ENCODE measurements around the gene BCL3. TPM values are rescaled to one million over a fixed set of nuclear protein-coding genes. Genes with fewer than 3 reads are reported as not detected.
"Not testable (repeated sequence)": the region's sequence is repeated elsewhere in the genome, so short reads cannot be mapped to it uniquely, and the experiment has no call there.

The BCL3 gene
- total RNA-seq, 1 experiment from 2014 or later, result 0.95 TPM

DNA sequence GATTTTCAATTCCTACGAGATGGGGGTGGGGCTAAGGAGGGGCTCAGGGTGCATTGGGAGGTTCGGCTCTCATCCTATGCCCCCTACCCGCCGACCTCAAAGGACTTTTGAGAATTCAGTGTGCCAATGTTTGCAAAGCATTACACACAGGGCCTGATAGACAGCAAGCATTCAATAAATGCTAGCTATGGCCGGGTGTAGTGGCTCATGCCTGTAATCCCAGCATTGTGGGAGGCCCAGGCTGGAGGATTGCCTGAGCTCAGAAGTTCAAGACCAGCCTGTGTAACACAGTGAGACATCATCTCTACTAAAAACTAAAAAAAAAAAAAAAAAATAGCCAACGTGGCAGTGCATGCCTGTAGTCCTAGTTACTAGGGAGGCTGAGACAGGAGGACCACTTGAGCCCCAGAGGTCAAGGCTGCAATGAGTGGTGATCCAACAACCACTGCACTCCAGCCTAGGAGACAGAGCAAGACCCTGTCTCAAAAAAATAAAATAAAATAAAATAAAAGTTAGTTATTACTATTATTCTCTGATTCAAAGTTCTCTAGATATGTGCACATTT is 27.2 kb downstream of the BCL3 start:
- no peak for DNase-seq (ENCODE audit: low read depth)
- in situ Hi-C loops (cut with HindIII; ENCODE audit: low pct_unique_long_range_greater_than_20kb, low sequenced_read_pairs), result no loop called here

DNA sequence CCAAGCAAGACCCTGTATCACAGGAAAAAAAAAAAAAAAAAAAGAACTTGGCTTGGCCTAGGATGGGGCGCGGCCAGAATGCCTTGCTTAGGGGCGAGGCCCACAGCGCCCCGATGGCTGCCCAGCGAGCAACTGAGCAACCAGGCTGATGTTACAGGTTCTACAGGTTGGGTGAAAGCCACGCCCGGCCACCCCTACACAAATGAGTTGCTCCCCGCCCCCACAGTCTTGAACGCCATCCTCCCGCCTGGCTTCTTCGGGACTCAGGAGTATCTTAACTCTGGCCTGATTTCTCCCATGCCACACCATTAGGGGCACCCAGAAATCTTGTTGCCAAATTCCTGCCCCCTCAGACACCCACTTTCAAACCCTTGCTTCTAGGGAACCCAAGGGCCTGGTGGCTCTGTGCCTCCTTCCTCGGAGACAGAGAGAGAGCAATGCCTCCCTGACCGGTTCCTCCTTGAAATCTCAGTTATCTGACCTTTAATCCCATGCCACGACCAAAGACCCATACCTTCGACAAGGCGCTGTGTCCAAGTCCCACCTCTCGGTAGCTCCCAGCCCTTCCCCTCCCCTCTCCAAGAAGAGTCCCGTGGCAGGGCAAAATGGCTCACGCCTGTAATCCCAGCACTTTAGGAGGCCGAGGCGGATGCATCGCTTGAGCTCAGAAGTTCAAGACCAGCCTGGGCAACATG is 28.0 kb downstream of the BCL3 start:
- no peak for DNase-seq (ENCODE audit: low read depth)
- in situ Hi-C loops (cut with HindIII; ENCODE audit: low pct_unique_long_range_greater_than_20kb, low sequenced_read_pairs), result no loop called here

DNA sequence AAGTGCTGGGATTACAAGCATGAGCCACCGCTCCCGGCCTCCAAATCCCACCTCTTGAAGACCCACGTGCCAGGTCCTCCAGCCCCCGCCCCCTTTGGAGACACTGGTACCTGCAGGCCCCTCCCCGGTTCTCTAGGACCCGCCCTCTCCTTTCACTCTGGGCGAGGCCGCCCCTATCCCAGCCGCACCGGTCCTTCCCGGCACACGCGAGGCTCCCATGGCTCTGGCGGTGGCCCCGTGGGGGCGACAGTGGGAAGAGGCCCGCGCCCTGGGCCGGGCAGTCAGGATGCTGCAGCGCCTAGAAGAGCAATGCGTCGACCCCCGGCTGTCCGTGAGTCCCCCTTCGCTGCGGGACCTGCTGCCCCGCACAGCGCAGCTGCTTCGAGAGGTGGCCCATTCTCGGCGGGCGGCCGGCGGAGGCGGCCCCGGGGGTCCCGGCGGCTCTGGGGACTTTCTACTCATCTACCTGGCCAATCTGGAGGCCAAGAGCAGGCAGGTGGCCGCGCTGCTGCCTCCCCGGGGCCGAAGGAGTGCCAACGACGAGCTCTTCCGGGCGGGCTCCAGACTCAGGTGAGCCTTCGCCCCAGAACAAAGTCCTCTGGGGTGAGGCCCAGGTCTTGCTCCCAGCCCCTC is 29.3 kb downstream of the BCL3 start, which contains the start of gene CBLC:
CBLC (plus strand) TSS at position 176 of the 633 bp plus-strand sequence; CDS start at position 218, 42 bp downstream.
- in situ Hi-C loops (cut with HindIII; ENCODE audit: low pct_unique_long_range_greater_than_20kb, low sequenced_read_pairs), result no loop called here
- no peak for DNase-seq (ENCODE audit: low read depth)

DNA sequence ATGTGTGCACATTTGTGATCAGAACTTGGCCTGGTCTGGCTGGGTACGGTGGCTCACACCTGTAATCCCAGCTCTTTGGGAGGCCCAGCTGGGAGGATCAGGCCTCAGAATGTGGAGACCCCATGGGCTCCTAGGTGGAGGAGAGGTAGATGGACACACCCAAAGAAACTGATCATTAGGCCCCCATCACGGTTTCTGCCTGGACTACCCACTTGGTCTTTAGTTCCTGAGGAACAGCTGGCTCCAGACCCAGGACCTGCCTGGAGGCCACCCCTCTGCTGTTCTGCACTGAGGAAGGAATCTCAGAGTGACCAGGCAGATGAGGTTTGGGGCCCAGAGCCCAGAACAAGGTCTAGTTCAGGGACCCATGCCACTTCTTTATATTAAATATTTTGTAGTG is 30.6 kb downstream of the BCL3 start:
- in situ Hi-C loops (cut with HindIII; ENCODE audit: low pct_unique_long_range_greater_than_20kb, low sequenced_read_pairs), result no loop called here
- no peak for DNase-seq (ENCODE audit: low read depth)

DNA sequence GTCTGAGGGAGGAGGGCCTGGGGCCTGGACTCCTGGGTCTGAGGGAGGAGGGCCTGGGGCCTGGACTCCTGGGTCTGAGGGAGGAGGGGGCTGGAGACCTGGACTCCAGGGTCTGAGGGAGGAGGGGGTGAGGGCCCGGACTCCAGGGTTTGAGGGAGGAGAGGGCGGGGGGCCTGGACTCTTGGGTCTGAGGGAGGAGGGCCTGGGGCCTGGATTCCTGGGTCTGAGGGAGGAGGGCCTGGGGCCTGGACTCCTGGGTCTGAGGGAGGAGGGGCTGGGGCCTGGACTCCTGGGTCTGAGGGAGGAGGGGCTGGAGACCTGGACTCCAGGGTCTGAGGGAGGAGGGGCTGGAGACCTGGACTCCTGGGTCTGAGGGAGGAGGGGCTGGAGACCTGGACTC is 33.2 kb downstream of the BCL3 start:
- DNase-seq (ENCODE audit: low read depth); in situ Hi-C loops (cut with HindIII; ENCODE audit: low pct_unique_long_range_greater_than_20kb, low sequenced_read_pairs): not testable (repeated sequence)

DNA sequence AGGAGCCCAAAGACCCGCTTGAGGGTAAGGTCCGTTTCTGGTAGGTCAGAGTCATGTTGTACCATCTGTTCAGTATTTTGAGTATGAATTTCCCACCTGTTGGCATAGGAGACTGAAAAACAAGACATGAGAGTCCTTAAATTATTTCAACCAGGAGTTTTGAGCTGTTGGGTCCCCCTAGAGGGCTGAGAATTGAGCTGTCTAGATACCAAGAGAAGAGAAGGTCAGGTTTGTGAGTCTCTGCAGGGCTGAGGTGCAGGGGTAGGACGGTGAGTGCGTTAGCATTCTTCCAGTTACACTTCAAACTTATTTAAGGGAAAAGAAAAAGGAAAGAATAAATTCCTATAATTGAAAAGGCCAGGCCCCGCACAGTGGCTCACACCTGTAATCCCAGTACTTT is 34.2 kb downstream of the BCL3 start:
- in situ Hi-C loops (cut with HindIII; ENCODE audit: low pct_unique_long_range_greater_than_20kb, low sequenced_read_pairs), result no loop called here
- DNase-seq (ENCODE audit: low read depth), result no peak

DNA sequence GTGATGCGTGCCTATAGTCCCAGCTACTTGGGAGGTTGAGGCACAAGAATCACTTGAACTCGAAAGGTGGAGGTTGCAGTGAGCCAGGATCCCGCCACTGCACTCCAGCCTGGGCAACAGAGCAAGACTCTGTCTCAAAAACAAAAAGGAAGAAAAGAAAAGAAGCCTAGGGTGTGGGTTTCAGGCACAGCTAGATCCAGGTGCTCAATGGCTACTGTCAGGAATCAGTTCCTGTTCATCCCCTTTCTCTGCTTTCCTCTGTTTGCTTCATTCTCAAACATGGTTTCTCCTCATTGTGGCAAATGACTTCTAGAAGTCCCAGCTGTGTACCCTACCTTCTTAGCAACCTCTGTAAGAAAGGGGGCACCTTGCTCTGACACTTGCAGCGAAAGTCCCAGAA is 35.0 kb downstream of the BCL3 start:
- DNase-seq (ENCODE audit: low read depth), result no peak
- in situ Hi-C loops (cut with HindIII; ENCODE audit: low pct_unique_long_range_greater_than_20kb, low sequenced_read_pairs), result no loop called here

DNA sequence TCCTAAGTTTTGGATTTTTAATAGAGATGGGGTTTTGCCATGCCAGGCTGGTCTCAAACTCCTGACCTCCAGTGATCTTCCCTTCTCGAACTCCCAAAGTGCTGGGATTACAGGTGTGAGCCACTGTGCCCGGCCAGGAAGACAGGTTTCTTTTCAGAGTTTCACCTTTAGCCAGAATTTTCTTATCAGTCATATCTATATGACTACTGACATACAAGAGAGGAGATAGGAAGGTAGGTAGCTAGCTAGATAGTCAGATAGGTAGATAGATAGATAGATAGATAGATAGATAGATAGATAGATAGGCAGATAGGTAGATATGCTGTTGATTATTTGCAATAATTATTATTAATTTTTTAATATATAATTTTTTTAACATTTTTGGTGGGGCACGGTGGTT is 36.8 kb downstream of the BCL3 start:
- no peak for DNase-seq (ENCODE audit: low read depth)

DNA sequence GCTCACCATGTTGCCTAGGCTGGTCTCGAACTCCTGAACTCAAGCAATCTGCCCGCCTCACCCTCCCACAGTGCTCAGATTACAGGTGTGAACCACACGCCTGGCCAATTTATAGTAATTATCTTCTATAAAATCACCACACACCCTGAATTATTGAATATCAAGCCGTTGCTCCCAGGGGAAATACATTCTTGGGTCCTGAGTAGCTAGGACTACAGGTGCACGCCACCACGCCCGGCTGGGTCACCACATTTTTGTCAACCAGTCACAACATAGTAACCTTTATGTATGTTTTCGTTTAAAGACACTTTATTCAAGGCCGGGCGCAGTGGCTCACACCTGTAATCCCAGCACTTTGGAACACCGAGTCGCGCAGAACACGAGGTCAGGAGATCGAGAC is 37.5 kb downstream of the BCL3 start:
- in situ Hi-C loops (cut with HindIII; ENCODE audit: low pct_unique_long_range_greater_than_20kb, low sequenced_read_pairs), result no loop called here
- no peak for DNase-seq (ENCODE audit: low read depth)

More for the DNA sequence above, 36.8 kb downstream of the BCL3 start:
- in situ Hi-C loops (cut with HindIII; ENCODE audit: low pct_unique_long_range_greater_than_20kb, low sequenced_read_pairs), result no loop called here

DNA sequence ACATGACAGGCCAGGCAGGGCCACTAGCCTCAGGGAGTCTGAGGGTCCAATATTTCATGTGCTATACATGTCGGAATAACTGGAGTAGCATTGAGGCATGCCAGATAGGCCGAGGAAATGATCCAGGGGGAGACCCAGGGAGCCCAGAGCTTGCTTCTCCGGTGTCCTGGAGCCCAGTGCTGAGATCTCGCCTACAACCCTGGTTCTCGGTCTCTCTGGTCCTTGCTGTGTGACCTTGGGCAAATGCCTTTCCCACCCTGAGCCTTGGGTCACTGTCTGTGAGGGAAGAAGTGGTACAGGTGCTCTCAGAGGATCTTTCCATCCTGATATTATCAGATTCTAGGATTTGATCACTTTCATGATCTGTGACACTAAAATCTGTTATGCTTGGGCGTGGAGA is 40.5 kb downstream of the BCL3 start:
- no peak for DNase-seq (ENCODE audit: low read depth)
- in situ Hi-C loops (cut with HindIII; ENCODE audit: low pct_unique_long_range_greater_than_20kb, low sequenced_read_pairs), result no loop called here

DNA sequence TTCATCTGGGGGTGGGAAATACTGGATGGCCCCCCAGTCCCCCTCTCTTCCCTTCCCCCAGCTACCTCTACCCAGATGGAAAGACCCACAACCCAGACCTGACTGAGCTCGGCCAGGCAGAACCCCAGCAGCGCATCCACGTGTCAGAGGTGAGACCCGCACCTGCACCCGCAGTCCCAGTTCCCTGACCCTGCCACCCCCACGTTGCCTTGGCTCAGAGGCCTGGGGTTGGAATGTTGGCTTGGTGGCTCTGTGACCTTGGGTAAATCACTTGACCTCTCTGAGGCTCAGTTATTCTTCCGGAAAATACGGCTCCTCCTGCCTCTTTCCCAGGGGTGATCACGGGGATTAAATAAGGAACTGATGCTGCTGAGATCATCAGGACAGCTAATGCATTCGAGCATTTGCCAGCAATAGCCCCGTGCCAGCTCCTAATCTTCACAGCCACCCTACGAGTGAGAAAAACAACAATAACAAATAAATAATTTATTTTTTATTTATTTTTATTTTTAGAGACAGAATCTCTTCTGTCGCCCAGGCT is 41.5 kb downstream of the BCL3 start:
- DNase-seq (ENCODE audit: low read depth), result no peak
- in situ Hi-C loops (cut with HindIII; ENCODE audit: low pct_unique_long_range_greater_than_20kb, low sequenced_read_pairs), result no loop called here

DNA sequence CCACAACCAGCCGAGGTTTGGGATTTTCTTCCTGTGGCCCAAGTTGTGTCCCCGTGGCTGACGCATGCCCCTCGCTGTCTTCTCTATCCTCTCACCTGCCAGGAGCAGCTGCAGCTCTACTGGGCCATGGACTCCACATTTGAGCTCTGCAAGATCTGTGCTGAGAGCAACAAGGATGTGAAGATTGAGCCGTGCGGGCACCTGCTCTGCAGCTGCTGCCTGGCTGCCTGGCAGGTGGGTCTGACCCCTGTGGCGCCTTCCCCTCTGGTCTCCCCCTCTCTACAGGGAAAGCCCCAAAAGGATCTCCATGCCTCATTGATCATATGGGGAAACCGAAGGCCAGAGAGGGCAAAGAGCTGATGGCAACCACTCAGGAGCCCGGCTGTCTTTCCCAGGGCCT is 43.8 kb downstream of the BCL3 start:
- no peak for DNase-seq (ENCODE audit: low read depth)
- in situ Hi-C loops (cut with HindIII; ENCODE audit: low pct_unique_long_range_greater_than_20kb, low sequenced_read_pairs), result no loop called here

DNA sequence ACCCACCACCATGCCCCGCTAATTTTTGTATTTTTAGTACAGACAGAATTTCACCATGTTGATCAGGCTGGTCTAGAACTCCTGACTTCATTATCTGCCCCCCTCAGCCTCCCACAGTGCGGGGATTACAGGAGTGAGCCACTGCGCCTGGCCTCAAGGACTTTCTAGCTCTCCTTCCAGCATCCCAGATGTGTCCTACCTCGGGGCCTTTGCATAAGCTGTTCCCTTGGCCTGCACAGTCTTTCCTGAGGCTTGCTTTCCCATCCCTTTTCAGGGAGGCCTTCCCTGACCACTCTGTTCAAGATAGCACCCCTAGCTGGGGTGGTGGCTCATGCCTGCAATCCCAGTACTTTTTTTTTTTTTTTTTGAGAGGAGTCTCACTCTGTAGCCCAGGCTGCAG is 46.1 kb downstream of the BCL3 start:
- in situ Hi-C loops (cut with HindIII; ENCODE audit: low pct_unique_long_range_greater_than_20kb, low sequenced_read_pairs), result no loop called here

DNA sequence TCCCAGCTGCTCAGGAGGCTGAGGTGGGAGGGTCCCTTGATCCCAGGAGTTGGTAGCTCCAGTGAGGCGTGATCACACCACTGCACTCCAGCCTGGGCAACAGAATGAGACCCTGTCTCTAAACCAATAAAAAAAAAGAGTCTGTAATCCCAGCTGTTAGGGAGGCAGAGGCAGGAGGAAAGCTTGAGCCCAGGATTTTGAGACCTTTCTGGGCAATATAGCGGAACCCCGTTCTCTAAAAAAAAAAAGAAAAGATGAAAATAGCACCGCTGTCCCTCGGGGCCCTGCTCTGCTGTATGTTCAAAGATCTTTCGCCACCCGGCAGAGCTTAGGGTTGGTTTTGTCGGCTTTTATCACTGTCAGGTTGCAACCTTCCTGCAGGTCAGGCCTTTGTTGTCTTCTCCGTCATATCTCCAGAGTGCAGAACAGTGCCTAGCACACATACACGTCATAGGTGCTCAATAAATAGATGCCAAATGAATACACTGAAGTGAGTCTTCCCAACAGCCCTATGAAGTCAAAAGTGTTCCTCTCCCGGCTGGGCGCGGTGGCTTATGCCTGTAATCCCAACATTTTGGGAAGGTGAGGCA is 47.0 kb downstream of the BCL3 start:
- in situ Hi-C loops (cut with HindIII; ENCODE audit: low pct_unique_long_range_greater_than_20kb, low sequenced_read_pairs), result no loop called here
- DNase-seq (ENCODE audit: low read depth), result no peak

More for the DNA sequence above, 46.1 kb downstream of the BCL3 start:
- DNase-seq (ENCODE audit: low read depth), result no peak

DNA sequence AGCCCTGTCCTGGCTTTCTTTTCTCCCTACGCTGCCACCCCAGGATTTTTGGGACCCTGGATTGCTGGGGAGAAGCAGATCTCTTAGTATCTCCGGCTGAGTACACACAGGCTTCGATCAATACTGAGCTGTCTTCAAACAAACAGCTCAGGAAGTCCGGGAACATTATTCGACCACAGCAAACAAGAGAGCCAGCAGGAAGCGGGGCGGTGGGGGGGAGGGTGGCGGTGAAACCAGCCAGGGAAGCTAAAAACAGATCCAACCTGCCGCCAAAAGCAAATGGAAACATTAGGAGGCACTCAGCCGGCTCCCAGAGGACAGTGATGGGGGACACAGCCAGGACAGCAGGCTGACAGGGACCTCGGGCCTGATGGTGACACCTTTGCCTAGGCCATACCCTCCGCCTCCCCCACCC is 48.2 kb downstream of the BCL3 start:
- in situ Hi-C loops (cut with HindIII; ENCODE audit: low pct_unique_long_range_greater_than_20kb, low sequenced_read_pairs), result no loop called here
- DNase-seq (ENCODE audit: low read depth), result no peak

DNA sequence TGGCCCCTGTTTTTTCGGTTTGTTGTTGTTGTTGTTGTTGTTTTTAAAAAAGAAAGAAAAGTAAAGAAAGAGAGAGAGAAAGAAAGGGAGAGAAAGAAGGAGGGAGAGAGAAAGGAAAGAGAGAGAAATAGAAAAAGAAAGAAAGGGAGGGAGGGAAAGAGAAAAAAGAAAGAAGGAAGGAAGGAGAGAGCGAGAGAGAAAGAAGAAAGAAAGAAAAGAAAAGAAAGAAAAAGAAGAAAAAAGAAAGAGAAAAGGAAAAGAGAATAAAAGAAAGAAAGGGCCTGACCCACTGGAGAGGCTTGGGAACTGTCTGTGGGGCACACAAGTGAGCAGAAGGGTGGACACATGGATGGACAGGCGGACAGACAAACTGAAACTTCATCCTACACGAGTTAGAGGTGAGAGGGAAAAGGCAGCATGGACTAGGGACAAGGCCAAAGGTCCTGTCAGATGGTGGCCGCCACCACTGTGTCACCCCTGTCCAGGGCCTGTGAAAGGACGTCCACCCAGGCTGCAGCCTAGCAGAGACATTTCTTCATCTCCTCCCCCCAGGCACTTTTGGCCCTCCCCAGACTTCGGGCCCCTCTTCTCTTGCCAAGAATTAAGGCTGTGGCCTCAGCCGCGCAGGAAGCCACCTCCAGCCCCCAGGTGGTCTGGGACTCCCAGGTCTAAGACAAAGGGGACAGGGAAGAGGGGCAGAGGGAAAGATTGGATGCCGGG is 51.3 kb downstream of the BCL3 start:
- DNase-seq (ENCODE audit: low read depth), result no peak
- in situ Hi-C loops (cut with HindIII; ENCODE audit: low pct_unique_long_range_greater_than_20kb, low sequenced_read_pairs), result no loop called here

DNA sequence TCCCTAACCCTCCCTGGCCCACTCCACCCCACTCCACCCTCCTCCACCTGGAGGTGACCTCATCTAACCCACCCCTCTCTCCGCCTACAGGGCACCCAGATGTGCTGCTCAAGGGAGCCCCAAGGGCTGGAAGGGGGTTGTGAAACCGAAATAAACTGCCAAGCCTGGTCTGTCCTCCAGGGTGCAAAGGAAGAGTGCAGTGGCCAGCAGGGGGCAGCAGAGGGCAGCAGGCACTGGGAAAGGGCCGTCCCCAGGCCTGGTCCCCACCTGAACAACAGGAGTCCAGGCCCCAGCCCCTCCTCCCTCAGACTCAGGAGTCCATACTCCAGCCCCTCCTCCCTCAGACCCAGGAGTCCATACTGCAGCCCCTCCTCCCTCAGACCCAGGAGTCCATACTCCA is 52.0 kb downstream of the BCL3 start:
- in situ Hi-C loops (cut with HindIII; ENCODE audit: low pct_unique_long_range_greater_than_20kb, low sequenced_read_pairs), result no loop called here
- peak; percentile 68 for DNase-seq (ENCODE audit: low read depth)
